GM21360 (cell line): ENCODE measurements around the gene MXRA8.
"Not testable (repeated sequence)": the region's sequence is repeated elsewhere in the genome, so short reads cannot be mapped to it uniquely, and the experiment has no call there.

Experiments used
- ATAC-seq: cut with Tn5 transposase; IDR thresholded peaks from one replicate; pipeline ENCODE4 v1.9.1; 2021; ENCODE audit warnings: mild to moderate bottlenecking, moderate library complexity; ENCODE audit not compliant: unreplicated experiment

Gene MXRA8

GRCh38 chr1:1370771-1371300 lies 12.5 kb upstream of the MXRA8 start:
- ATAC-seq = no peak

DNA sequence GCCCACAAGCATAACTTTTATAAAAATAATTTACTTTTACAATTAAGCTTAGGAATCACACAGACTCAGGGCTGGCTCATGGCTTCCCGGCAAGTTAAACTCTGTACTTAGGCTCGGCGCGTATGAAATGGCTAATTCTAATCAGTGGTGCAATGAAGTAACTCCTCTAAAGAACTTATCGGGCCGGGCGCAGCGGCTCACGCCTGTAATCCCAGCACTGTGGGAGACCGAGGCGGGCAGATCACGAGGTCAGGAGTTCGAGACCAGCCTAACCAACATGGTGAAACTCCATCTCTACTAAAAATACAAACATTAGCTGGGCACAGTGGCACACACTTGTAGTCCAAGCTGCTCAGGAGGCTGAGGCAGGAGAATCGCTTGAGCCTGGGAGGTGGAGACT lies 11.7 kb upstream of the MXRA8 start:
- ATAC-seq = not testable (repeated sequence)

GRCh38 chr1:1367315-1367714 lies 9.0 kb upstream of the MXRA8 start:
- no peak for ATAC-seq

- ATAC-seq = no peak
These were observed 8.3 kb upstream of the MXRA8 start for GRCh38 chr1:1366699-1367066.

GRCh38 chr1:1365875-1366698 lies 7.7 kb upstream of the MXRA8 start:
- ATAC-seq = no peak

- no peak for ATAC-seq
These were observed 5.9 kb upstream of the MXRA8 start for GRCh38 chr1:1364266-1364665.

DNA sequence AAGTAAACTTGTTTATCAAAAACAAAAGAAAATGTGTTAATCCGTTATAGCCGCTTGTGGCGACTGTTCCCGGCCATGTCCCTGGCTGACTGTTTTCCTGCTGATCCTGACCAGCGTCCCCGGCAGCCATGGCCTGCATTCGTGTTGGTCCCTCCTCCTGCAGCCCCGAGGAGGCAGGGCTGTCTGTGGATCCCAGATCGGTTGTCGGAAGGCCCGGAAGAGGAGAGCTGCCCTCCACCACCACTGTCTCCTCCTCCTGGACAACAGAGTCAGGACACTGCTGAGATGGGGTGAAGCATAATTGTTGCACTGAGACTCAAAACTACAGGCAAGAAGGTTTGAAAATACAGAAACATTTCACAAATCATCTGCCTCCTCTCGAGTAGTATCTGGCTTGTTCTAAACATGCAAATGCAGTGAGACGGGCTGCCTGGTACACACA lies 3.6 kb upstream of the MXRA8 start:
- ATAC-seq = no peak

- no peak for ATAC-seq
These were observed 3.1 kb upstream of the MXRA8 start for GRCh38 chr1:1361233-1361981.

GRCh38 chr1:1360506-1361169 lies 2.3 kb upstream of the MXRA8 start:
- no peak for ATAC-seq

DNA sequence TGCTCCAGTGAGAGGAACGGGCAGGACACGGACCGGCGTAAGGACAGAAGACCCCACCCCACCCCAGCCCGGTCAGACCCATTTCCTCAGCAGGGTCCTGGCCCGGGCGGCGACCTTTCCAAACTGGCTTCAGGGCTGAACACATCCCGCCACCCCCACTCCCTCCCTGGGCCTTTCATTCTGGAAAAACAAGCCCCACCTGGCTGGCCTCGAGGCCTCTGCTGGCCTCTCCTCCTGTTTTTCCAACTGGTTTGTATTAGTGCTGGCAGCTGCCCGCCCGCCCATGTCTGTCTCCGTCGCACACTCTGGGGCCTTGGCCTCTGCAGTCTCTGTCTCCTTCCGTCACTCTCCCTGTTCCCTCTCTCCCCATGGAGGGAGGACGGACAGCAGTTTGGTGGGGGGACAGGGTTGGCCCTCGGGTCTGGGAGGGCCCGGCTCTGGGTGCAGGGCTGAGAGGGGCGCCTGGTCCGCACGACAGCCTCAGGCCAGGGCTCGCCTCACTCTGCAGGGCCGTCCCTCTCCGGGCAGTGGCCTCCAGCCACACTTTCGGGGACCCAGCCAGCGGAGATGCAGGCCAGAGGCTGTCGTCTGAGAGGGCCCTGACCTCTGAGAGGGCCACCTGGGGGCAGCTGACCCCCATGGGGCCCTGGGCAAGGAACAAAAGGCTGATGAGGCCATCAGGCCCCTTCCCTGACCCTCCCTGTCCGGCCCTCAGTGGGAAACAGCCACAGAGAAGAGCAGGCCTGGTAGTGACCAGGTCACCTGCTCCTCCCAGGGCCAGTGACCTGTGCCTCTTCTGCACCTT lies 1.5 kb upstream of the MXRA8 start:
- ATAC-seq = no peak

GRCh38 chr1:1359308-1359663 lies 931 bp upstream of the MXRA8 start:
- no peak for ATAC-seq

- no peak for ATAC-seq
These were observed 403 bp downstream of the MXRA8 start for GRCh38 chr1:1357871-1358432.

- no peak for ATAC-seq
These were observed 1.5 kb downstream of the MXRA8 start for GRCh38 chr1:1356796-1357401.

DNA sequence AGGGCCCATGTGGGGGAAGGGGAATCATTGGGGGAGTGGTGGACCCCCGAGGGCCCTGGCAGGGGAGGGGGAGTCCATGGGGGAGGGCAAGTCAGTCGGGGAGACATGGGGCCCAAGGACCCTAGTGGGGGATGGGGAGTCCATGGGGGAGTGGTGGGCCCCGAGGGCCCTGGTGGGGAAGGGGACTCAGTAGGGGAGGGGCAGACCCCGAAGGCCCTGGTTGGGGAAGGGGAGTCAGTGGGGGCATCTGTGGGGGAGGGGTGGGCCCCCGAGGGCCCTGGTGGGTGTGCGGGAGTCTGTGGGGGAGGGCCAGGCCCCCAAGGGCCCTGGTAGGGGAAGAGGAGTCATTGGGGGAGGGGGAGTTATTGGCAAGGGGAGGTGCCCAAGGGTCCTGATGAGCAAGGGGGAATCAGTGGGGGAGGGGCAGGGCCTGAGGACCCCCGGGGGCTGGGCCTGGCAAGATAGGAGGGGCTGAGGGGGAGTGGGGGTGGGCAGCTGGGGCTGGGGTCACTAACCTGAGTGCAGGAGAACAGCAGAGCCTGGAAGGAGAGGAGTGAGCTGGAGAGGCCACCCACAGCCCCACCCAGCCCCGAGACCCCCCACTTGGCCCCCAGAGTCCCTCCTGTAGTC lies 2.1 kb downstream of the MXRA8 start:
- ATAC-seq = no peak

- no peak for ATAC-seq
These were observed 2.9 kb downstream of the MXRA8 start for GRCh38 chr1:1355416-1355815.

- ATAC-seq = no peak
These were observed 3.8 kb downstream of the MXRA8 start for GRCh38 chr1:1354271-1355247.

DNA sequence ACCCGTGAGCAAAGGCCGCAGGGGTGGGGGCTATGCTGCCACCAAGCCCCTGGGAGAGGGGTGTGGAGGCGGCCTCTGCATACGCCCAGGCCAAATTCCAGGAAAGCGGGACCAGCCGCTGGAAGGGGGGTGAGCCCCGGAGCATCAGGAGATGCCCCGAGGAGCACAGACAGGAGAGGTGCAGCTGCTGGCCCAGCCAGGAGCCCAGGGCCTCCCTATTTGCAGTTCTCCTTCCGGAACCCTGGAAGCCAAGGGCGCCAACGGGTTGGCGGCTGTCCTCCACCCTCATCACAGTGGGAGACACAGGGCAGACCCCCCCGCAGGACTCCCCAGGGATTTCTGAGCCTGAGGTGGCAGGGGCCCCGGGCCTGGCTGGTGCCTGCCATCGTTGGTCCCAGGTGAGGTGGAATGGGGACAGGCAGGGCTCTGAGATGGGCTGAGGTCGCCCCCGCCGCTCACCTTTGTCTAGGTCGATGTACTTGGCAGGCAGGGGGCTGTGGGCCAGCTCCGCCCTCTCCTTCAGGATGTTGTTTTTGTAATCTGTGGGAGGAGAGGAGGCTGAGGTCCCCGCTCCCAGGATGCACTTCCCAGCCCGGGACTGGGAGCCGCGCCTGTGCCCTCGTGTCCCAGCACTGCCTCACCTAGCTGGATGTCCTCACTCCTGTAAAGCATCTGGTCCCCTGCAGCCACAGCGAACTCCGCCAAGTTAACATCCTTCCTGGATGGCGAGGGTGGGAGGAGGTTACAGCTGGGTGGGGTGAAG lies 4.8 kb downstream of the MXRA8 start:
- ATAC-seq = no peak
